Measurements from ENCODE around the gene UBAC1.

UBAC1 gene

DNA sequence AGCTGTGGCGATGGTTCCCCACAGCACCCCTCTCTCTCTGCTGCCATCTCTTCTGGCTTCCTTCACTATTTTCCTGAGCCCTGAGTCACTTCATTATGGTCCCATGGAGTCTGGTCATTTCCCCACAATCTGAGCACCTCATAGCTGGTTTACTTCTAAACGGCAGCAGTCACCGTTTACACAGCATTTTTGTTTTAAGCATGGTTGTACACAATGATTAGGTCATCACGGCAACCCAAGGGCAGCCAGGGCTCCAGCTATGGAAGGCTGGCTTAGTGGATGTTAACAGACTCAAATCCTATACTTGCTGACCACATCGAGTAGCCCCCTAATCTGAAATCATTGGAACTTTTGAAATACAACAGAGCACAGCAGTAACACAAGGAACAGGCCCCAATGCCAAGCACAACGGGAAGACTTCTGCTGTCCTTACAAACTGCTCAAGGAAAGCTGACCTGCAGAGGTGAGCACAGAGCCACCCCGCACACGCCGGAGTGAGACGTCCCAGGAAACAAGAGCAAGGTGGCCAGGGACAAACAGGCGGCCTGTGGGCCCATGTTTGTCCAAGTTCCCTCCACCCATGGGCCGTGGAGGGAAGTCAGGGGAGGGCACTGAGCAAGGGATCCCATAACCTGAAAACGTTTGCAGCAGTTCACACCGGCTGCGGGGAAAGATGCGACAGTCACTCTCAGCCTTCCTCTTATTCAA lies 76.7 kb downstream of the UBAC1 start:
- DNase-seq (ENCODE audit: low read depth in 2 of 2), result no peak

DNA sequence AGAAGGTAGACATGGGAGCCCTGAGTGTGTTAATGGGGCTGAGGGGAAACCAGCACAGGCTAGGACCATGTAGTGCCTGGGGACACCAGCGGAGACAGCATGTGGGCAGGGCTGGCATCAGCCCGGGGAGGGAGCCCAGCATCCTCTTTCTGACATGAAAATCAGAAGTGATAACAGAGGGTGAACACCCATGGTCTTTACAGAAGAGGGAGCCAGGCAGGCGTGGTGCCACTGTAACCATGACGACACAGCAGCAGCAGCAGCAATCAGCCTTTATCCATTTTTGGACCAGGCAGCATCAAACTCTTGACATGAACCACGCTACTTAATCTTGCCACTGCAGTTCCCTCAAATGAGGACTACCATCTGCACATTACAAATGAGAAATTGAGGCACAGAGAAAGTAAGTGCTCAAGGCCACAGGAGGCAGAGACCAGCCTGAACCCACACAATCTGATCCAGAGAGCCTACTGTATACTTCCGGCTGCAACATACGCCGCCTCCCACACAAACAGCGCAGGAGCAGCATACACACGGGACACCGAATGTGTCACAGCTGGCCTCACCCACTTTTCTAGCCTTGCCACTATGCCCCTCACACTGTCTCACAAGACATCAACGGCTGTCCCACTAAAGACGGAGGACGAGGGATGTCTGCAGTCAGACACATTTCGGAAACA lies 77.6 kb downstream of the UBAC1 start:
- DNase-seq (ENCODE audit: low read depth in 2 of 2), result no peak
